HuH-7 (cell line): ENCODE results near the gene DSC3.

Experiments
- DNase-seq: peaks from one replicate; pipeline ENCODE4 v3.0.0; 2011; ENCODE audit warnings: low spot score

DSC3 gene

DNA sequence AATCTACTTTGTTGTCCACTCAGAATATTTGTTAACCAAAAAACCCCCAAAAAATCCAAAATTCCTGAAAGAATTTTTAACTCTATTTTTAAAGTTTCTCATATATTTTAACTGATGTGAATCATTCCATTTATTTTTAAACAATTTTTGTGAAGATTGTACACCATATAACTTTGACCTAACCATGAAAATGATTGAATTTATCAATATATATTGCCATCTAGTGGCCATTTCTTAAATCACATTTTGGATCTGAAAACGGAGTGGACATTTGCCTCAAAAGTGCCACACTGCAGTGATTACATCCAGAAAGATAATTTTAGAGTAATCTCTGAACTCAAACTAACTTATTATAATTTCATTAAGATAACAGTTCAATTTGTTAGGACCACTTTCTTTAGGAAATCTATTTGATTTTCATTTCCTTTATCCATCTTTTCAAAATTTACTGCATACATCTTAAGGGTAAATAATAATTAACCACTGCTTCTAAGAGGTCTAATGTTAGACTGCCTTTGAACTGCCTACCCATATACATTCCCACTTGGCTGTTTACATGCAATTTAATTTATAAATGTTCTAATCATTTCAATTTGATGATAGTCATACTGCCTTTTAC, 71.1 kb downstream of the DSC3 start:
- DNase-seq = no peak

DNA sequence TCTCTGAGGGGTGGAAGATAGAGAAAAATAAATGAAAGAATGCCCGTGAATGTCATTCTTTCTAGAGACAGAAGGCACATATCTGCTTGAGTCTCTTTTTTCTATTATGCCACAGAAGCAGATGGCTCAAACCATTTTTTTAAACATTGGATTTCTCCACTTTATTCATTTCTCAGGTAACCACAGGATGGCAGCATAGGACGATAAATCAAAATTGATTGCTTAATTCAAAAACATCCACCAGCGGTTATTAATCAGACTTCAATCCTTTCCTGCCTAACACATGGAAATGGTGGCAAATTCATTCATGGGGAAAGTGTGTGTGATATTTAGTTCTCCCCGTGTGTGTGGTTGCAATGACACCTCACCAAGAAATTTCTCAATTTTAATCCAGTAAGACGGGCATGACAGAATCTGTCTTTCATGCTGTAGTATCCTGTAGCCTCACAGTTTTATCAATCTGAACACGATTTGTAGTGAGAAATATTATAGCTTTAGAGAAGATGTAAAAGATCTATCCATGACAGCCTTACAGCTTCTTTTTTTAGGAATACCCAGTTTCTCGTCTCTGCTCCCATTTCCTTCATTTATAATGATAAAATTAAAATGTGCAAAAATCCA, 72.2 kb downstream of the DSC3 start:
- no peak for DNase-seq

DNA sequence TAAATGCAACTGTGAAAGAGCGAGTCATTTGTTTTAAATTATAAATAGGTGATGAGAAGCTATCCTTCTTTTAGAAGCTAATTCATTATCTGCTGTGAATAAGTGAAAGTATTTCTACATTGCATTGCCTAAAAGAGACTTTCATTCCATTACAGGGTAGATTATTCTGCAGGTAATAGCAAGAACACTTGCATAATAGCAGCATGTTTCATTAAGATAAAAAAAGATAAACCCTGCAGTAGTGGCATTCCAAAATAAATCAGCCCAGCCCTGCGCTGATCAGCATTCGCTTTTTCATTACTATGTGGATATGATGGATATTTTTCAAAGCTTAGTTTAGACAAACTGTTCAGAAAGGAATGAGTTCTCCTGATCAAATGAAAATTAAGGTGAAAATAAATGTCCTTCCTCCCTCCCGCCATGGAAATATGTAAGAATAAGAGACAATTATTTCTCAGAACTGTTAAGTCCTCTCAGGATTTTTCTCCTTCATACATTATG, 72.8 kb downstream of the DSC3 start:
- no peak for DNase-seq

DNA sequence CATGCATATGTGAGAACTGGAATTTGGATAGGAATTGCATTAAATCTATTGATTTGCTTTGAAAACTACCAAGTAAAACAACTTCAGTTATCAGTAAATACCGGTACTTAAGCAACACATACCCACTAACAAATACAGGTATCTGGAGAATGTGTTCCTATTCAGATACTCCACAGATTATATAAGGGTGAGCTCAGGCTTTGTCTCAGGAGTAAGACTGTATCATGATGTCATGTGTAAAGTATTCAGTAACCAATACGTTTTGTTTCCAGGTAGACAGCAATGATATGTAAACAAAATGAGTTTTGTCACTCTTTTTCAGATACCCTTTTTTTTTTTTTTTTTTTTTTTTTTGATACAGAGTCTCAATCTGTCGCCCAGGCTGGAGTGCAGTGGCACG, 74.8 kb downstream of the DSC3 start:
- DNase-seq = no peak

GRCh38 chr18:30965237-30965636, 77.3 kb downstream of the DSC3 start:
- DNase-seq = no peak

- DNase-seq = no peak
These were observed 81.9 kb downstream of the DSC3 start for GRCh38 chr18:30960661-30961060.

GRCh38 chr18:30957066-30957465, 85.5 kb downstream of the DSC3 start:
- DNase-seq = no peak

DNA sequence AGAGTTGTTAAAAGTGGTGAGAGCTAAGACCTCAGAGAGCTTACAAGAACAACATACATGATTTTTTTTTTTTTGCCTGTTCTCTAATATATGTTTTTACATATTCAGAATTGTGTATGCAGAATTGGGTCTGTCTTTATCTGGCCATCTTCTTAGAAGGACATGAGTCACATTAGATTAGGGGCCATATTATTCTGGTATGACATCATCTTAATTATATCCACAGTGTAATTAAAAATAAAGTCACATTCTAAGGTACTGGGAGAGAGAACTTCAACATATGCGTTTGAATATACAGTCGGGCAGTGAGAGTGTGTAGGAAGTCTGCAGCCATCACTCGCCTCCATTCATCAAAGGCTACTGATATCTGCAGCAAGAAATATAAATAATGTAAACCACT, 88.3 kb downstream of the DSC3 start:
- no peak for DNase-seq

GRCh38 chr18:30945761-30946160, 96.8 kb downstream of the DSC3 start:
- no peak for DNase-seq

DNA sequence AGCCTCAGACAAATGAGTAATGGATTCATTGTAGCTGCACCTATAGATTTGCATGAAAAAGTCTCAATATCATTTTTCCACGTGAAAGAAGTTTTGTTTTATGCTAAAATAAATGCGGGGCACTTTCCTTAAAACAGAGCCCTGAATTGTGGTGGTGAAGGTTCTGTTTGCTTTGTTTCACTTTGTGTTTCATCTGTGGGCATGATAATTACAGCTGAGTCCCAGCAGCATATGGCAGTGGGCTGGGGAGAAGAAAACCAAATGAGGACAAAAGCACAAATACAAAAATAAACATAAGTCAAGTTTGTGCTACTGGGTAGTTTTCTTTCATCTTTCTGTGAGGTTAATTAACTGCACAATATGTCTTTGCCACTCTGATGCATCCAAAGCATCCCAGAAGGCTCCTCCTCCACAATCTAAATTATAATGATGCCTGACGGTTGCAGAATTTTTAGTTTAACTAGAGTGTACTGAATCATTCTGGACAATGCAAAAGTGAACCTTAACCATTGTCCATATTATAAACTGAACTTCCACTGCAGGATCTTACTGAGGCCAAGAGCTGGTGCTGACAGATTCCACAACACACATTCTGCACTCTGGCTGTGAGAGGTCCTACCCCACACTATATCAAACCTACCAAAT, 97.6 kb downstream of the DSC3 start:
- DNase-seq = no peak

- no peak for DNase-seq
These were observed 101.5 kb downstream of the DSC3 start for GRCh38 chr18:30940952-30941539.
